Prostate gland (tissue), 2 donors: Measurements from ENCODE around the gene BCAM. TPM values are rescaled to one million over a fixed set of nuclear protein-coding genes. Genes with fewer than 3 reads are reported as not detected.

Source experiments
- DNase-seq: peaks from one replicate; pipeline ENCODE4 v3.0.0-alpha.2; 2019; ENCODE audit warnings: low spot score
- H3K27ac ChIP-seq, 2 donors: fragments of 200-600 bp; sonication (generic); 2 replicates each; pipeline ENCODE4 v1.5.1; 2017 to 2019
- H3K27me3 ChIP-seq: fragments of 200-600 bp; sonication (generic); replicated peaks from 2 replicates; pipeline ENCODE4 v1.5.1; 2019; ENCODE audit not compliant: insufficient read depth
- H3K36me3 ChIP-seq, 2 donors: fragments of 200-600 bp; sonication (generic); 1 replicate in 1 of 2; 2 replicates in 1 of 2; pipeline versions ENCODE4 v1.5.1 to v1.8.1; 2017 to 2019
- H3K4me1 ChIP-seq: fragments of 200-600 bp; sonication (generic); replicated peaks from 2 replicates; pipeline ENCODE4 v1.5.1; 2019
- H3K4me3 ChIP-seq, 2 donors: fragments of 200-600 bp; sonication (generic); 2 replicates each; pipeline ENCODE4 v1.5.1; 2017 to 2019
- H3K9me3 ChIP-seq: fragments of 200-600 bp; sonication (generic); 2 replicates; pipeline ENCODE4 v1.5.1; 2017
- CTCF ChIP-seq, 4 experiments: fragments of 200-600 bp in 2 of 4; fragments of 450-650 bp in 2 of 4; sonication (generic) in 2 of 4; IDR thresholded peaks; 1 replicate in 3 of 4; 2 replicates in 1 of 4; pipeline ENCODE4 v1.5.1; 2016 to 2019; ENCODE audit warnings: antibody characterized with exemption in 4 of 4, mild to moderate bottlenecking in 2 of 4, moderate library complexity in 2 of 4
- POLR2A ChIP-seq: fragments of 450-650 bp; IDR thresholded peaks from one replicate; pipeline ENCODE4 v1.6.1; 2016; ENCODE audit warnings: antibody characterized with exemption, mild to moderate bottlenecking
- POLR2AphosphoS5 ChIP-seq: sonication (generic); formaldehyde crosslinking; IDR thresholded peaks from one replicate; pipeline ENCODE4 v1.6.1; 2017; ENCODE audit warnings: antibody characterized with exemption
- WGBS: methylation state at CpG from one replicate; pipeline ENCODE4 v1.1.5; 2018; 5-methylcytosine and 5-hydroxymethylcytosine counted together
- intact Hi-C: fragments of 100-400 bp; cut with DNase I; formaldehyde crosslinking; loops from one replicate; pipeline ENCODE4 v1.14.2; 2022
- total RNA-seq, 2 donors: library from RNA; depleted of rRNA; stranded (reverse); fragments of >200 nt; gene quantifications; one replicate each; pipeline ENCODE4 v1.1.0, GENCODE V29; 2016

The BCAM gene, protein sequence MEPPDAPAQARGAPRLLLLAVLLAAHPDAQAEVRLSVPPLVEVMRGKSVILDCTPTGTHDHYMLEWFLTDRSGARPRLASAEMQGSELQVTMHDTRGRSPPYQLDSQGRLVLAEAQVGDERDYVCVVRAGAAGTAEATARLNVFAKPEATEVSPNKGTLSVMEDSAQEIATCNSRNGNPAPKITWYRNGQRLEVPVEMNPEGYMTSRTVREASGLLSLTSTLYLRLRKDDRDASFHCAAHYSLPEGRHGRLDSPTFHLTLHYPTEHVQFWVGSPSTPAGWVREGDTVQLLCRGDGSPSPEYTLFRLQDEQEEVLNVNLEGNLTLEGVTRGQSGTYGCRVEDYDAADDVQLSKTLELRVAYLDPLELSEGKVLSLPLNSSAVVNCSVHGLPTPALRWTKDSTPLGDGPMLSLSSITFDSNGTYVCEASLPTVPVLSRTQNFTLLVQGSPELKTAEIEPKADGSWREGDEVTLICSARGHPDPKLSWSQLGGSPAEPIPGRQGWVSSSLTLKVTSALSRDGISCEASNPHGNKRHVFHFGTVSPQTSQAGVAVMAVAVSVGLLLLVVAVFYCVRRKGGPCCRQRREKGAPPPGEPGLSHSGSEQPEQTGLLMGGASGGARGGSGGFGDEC
- total RNA-seq = 100 to 1,000 TPM; 258 to 501 TPM

- WGBS = 3% methylated on average over 34 of the region's 59 CpGs
- Histone ChIP-seq H3K27ac (peak within 1 kb of the TSS; percentile 89 to 90), H3K27me3 (no peaks in the 10 kb centered on the region), H3K36me3 (peaks cover 0 to 7% of the 10 kb centered on the region in 2 donors), H3K9me3 (no peaks in the 10 kb centered on the region), H3K4me3 (peak within 1 kb of the TSS; percentile 66 to 72), H3K4me1 (peaks cover 22% of the 10 kb centered on the region)
- intact Hi-C loops = loop anchor here (2.0 kb wide), 1 partner anchor 36 kb away; no protein-coding TSS in a partner anchor
- peak; percentile 49 for TF ChIP-seq POLR2AphosphoS5
- TF ChIP-seq CTCF (IDR thresholded peaks at IDR 0.05) = peak in 1 of 4 experiments; percentile 8
- peak; percentile 61 for TF ChIP-seq POLR2A
- DNase-seq = peak; percentile 71
These were observed at the start of gene BCAM for GRCh38 chr19:44808463-44809371. TSS of gene BCAM (plus strand) at chr19:44809103. CDS start at chr19:44809125, 22 bp downstream.

GRCh38 chr19:44762038-44762437, 46.9 kb upstream of the BCAM start:
- intact Hi-C loops = no loop called here
- DNase-seq = no peak
- Histone ChIP-seq H3K9me3 (no peaks in the 10 kb centered on the region), H3K27me3 (no peaks in the 10 kb centered on the region), H3K36me3 (peaks cover 0 to 3% of the 10 kb centered on the region in 2 donors), H3K4me3 (no peak overlapping the region), H3K4me1 (peaks cover 3% of the 10 kb centered on the region), H3K27ac (no peak overlapping the region)
- TF ChIP-seq POLR2A (no peak), CTCF (IDR thresholded peaks at IDR 0.05) (no peak), POLR2AphosphoS5 (no peak)
- 96% methylated on average over 8 of the region's 8 CpGs for WGBS

GRCh38 chr19:44765033-44765948, 43.6 kb upstream of the BCAM start:
- no peaks in the 10 kb centered on the region for H3K9me3 ChIP-seq
- no peak for DNase-seq
- no peak overlapping the region for H3K4me3 ChIP-seq
- TF ChIP-seq CTCF (IDR thresholded peaks at IDR 0.05) (no peak), POLR2AphosphoS5 (no peak)
- no peaks in the 10 kb centered on the region for H3K27me3 ChIP-seq
- WGBS = 79% methylated on average over 22 of the region's 22 CpGs
- intact Hi-C loops = no loop called here
- H3K4me1 ChIP-seq = no peaks in the 10 kb centered on the region
- no peak overlapping the region for H3K27ac ChIP-seq
- no peaks in the 10 kb centered on the region for H3K36me3 ChIP-seq

GRCh38 chr19:44765949-44766335, 43.0 kb upstream of the BCAM start:
- WGBS = 80% methylated on average over 3 of the region's 3 CpGs
- Histone ChIP-seq H3K36me3 (no peaks in the 10 kb centered on the region), H3K27ac (no peak overlapping the region), H3K4me3 (no peak overlapping the region), H3K27me3 (no peaks in the 10 kb centered on the region), H3K4me1 (no peaks in the 10 kb centered on the region), H3K9me3 (no peaks in the 10 kb centered on the region)
- DNase-seq = no peak
- intact Hi-C loops = no loop called here
- no peak for TF ChIP-seq POLR2A
- TF ChIP-seq POLR2AphosphoS5 = no peak
- no peak for TF ChIP-seq CTCF (IDR thresholded peaks at IDR 0.05)
